HG03442 (cell line): ENCODE results near the gene KIF12.
"Not testable (repeated sequence)": the region's sequence is repeated elsewhere in the genome, so short reads cannot be mapped to it uniquely, and the experiment has no call there.

Experiments used
- ATAC-seq: cut with Tn5 transposase; IDR thresholded peaks from one replicate; pipeline ENCODE4 v1.9.1; 2021; ENCODE audit warnings: mild to moderate bottlenecking, moderate library complexity; ENCODE audit not compliant: unreplicated experiment

The KIF12 gene

GRCh38 chr9:114086009-114086408, 13.1 kb downstream of the KIF12 start:
- ATAC-seq = no peak

DNA sequence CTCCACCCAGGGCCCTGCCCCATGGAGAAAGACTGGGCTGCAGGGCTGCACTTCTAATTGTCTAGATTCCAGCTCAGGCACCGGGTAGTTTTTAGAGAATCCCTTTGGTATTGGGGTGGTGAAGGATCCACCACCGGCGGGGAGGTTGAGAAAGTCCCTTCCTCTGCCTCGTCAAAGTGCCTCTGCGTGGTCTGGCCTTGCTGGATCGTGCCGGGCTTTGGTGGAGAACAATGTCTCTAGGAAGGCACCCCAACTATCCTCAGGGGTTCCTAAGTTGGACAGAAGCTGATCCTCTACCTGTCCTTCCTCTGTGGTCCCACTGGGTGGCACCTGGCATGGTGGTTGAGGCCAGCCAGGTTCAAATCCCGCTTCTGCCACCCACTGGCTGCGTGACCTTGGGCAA, 13.7 kb downstream of the KIF12 start:
- no peak for ATAC-seq

DNA sequence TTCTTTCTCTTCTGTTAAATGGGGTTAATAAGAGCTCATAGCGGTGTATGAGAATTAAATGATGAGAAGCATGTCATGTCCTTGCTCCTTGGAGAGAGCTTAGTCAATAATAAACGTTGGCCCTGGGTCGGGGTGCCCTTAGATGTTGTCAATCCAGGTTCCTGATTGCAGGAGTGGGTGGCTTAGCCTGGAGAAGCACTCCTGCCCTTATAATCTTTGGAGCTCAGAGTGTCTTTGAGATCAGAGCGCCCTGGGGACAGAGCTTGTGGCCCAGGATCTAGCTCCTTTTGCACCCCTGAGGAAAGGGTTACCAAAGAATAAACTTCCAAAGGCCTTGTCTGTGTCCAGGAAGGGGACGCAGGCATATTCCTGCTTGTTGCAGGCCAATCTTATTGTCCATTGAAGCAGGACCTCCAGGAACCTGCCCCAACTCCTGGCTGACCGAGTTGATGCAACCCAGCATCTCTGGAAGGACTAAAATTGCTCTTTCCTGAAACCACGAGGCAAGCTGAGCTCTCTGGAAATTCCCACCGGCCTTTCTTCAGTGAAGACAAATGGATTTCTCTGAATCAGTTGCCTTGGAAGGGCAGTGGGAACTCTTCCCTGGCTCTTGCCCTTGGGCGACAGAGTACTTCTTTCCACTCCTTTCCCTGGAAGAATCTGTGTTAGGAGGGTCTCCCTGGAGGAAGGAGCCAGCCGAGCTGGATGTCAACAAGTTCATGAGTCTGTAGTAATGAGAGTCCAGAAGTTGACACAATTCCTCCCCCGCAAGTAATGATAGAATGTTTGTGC, 14.6 kb downstream of the KIF12 start:
- ATAC-seq = no peak

DNA sequence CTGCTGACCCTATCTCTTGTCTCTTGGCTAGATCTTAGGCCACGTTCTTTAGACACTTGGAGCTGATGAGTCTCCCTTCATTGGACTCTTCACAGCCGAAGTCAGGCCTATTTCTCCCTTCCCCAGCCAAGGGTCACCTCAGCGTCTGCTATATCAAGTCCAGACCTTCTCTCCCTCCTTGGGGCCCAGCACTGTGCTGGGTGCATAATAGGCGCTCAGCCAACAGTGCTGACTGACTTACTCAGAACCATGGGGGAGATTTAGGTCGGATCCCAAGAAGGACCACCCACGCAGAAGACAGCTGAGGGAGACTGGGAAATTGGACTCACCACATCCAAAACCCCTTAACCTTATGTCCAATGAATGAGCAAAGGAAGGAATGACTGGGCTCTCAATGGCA, 15.4 kb downstream of the KIF12 start:
- no peak for ATAC-seq

DNA sequence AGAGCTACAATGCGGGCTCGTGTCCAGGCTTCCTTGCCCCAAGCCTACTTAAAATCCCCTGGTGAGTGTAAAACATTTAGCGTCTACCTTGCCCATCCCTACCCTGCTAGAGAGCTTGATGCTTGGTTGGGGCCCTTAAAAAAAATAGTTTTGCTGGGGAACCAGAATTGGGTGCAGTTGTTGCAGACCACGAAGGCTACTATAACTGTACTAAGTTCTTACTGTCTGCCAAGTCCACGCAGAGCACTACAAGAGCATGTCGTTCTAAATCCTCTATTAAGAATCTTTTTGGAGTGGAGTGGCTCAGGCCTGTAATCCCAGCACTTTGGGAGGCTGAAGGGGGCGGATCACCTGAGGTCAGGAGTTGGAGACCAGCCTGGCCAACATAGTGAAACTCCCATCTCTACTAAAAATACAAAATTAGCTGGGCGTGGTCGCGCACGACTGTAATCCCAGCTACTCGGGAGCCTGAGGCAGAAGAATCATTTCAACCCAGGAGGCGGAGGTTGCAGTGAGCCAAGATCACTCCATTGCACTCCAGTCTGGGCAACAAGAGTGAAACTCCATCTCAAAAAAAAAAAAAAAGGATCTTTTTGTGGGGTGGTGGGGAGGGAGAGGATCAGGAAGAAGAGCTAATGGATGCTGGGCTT, 16.2 kb downstream of the KIF12 start:
- not testable (repeated sequence) for ATAC-seq

DNA sequence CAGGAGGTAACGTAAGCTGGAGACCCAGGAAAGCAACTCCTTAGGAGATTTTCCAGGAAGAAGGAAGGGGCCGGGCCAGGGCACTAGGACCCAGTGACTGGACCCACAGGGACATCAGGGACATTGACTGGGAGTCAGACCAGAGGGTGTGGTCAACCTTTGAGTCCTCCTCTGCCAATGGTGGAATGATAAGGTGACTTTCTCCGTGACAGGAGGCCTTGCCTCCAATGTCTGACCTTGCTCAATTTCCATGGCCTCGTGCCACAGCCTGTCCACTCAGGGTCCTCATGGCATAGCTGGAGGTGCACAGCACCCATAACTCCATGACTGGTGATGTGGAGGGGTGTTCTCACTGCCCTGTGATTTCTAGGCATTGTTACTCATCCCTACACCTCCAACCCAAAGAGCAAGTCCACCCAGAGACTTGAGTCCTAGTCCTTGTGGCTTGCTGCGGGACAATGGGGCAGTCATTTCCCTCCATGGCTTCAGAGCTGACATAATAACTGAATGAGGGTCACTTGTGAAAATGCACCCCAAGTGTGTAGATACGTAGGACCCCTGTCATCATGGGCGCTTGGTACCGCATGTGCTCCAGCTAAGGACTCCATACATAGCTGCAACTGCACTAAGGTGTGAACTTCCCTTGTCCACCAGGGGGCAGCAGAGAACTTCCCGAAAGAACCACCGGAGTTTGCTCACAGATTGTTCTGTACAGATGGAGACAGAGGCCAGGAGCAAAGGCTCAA, 16.9 kb downstream of the KIF12 start:
- ATAC-seq = peak; percentile 82

DNA sequence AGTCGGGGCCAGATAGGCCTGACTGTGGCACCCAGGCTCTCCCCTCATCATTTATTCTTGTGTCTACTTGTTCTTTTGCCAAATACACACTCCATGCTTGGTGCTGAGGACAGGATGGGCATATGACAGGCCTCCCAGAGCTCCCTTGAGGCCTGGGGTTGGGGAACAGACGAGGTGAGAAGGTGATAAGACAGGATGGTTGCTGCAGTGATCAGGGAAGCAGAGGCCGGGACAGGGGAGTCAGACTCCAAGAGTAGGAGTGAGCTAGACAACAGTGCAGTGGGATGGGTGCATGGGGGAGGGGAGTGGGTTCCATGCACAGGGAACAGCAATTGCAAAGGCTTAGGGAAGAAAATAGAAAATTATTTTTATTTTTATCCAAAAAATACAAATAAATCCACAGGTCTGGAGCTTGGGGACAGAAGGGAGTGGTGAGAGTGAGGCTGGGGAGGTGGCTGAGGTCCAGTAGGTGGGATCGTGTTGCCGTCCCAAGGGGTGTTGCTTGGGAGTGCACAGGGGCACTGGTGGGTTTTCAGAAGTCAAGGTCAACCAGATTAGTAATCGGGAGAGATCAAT, 17.6 kb downstream of the KIF12 start:
- no peak for ATAC-seq

GRCh38 chr9:114080773-114081440, 18.2 kb downstream of the KIF12 start:
- no peak for ATAC-seq

GRCh38 chr9:114080195-114080772, 18.8 kb downstream of the KIF12 start:
- ATAC-seq = no peak

DNA sequence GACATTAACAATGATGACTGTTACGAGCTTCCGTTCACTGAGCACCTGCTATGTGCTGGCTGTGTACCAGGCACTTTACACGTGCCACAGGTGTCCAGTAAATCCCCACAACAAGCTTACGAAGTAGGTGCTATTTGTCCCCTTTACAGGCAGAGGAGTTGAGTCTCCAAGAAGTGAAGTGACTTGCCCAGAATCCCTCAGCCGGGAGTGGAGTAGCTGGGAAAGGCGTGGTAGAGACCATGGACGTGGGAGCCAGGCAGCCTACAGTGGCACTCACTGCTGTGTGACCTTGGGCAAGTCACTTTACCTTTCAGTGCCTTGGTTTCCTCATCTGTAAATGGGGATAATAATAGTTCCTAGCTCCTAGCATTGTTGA, 20.3 kb downstream of the KIF12 start:
- ATAC-seq = no peak

GRCh38 chr9:114078021-114078780, 20.9 kb downstream of the KIF12 start, which contains the start of gene AMBP:
AMBP (minus strand) TSS chr9:114078300; CDS start chr9:114078209, 91 bp downstream.
- ATAC-seq = no peak

DNA sequence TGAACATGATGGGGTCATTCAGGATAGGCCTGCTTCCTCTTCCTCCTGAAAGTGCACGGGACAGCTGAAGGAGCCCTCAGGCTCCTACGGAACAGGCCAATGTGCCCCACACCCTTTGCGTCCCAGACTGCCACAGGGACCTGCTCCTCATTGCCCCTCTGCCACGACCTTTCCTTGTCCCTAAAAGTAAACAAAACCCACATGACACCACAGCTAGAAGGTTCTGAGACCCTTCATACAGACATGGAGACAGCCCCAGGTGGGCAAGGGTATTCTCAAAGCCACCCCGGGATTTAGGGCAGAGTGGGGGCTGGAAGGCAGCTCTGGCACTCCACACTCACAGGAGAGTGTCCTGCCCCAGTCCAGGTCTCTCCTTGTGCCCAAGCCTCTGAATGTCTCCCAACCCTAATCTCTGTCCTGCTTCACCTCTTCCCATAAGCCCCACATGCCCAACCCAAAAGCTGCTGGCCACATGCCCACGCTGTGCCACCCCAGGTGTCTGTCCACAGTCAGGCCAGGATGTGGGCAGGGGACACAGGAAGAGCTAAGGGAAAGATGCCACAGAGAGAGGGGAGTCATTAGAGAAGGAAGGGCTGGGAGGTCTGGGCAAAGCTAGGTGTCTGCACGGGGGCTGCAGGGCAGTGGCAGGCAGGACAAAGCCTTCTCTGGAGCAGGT, 21.8 kb downstream of the KIF12 start:
- no peak for ATAC-seq

- ATAC-seq = no peak
Observed at GRCh38 chr9:114076237-114077161, 22.6 kb downstream of the KIF12 start.

- ATAC-seq = no peak
Observed at GRCh38 chr9:114075602-114076001, 23.5 kb downstream of the KIF12 start.

- ATAC-seq = no peak
Observed at GRCh38 chr9:114072184-114073140, 26.6 kb downstream of the KIF12 start.

DNA sequence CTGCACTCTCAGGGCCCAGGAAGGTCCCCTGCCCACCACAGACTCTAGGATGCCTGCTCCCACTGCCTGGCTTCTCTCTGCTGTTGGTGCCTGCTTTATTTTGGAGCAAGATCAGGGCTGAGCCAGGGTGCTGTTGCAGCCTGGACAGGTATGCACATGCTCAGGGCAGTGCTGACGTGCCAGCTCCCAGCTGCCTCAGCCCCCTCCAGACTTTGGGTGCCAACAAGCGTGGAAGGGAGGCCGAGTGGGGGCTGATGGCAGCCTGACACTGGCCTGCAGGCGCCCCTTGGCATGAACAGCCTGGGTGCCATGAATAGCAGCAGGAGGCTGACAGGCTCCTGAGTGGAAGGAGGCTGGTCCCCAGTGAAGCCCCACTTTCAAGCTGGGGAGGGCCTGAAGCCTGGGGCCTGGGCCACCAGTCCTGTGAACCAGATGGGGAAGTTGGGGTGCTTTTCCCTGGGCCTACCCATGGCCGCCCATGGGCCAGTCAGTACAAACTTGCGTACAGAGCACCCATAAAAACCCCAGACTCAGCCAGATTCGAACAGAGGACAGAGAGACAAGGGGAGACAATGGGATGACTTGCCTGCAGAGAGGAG, 27.8 kb downstream of the KIF12 start:
- no peak for ATAC-seq
